CMK (cell line): Measurements from ENCODE around the gene IL17RC.
"Not testable (repeated sequence)": the region's sequence is repeated elsewhere in the genome, so short reads cannot be mapped to it uniquely, and the experiment has no call there.

Source experiments
- DNase-seq: peaks from one replicate; pipeline ENCODE4 v3.0.0-alpha.2; 2010; ENCODE audit warnings: low read depth

IL17RC gene

DNA sequence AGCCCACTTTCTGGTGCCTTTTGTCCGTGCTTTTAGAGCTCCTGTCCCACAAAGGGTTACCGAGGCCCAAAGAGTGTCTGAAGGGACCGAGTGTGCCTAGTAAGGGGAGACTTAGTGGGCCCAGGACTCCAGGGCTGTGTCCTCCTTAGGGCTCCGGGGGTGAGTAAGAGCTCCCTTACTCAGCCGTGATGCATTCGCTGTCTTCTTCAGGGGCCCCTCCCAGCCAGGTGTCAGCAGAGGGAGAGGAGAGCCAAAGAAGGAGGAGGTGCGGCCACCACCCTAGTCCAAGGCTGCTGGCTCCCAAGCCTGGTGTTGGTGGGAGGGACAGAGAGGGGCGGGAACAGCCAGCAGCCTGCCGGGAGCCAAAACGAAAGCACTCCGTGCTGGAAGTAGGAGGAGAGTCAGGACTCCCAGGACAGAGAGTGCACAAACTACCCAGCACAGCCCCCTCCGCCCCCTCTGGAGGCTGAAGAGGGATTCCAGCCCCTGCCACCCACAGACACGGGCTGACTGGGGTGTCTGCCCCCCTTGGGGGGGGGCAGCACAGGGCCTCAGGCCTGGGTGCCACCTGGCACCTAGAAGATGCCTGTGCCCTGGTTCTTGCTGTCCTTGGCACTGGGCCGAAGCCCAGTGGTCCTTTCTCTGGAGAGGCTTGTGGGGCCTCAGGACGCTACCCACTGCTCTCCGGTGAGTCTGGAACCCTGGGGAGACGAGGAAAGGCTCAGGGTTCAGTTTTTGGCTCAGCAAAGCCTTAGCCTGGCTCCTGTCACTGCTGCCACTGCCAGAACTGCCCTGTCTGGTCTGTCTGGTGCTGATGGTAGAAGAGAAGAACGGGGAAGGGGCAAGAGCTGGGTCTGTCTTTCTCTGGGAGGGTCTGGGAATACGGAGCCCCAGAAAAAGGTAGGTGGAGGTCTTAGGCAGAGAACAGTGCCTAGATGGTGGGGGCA, at the start of gene IL17RC:
Gene IL17RC (plus strand): TSS at position 365 of the 947 bp plus-strand sequence. CDS start 218 bp downstream, at position 583.
- DNase-seq = no peak

DNA sequence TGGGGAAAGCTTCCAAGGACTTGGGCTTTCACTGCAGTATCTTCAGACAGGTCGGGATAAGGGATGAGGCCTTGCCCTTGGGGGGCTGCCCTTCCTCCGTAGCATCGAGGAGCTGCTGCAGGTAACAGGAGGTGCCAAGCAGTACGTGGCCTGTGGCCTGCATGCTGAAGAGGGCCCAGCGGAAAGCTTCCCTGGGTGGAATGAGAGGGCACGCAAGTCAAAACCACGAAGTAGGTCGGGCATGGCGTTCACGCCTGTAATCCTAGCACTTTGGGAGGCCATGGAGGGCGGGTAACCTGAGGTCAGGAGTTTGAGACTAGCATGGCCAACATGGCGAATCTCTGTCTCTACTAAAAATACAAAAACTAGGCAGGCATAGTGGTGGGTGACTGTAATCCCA, 49.8 kb upstream of the IL17RC start:
- DNase-seq = no peak

DNA sequence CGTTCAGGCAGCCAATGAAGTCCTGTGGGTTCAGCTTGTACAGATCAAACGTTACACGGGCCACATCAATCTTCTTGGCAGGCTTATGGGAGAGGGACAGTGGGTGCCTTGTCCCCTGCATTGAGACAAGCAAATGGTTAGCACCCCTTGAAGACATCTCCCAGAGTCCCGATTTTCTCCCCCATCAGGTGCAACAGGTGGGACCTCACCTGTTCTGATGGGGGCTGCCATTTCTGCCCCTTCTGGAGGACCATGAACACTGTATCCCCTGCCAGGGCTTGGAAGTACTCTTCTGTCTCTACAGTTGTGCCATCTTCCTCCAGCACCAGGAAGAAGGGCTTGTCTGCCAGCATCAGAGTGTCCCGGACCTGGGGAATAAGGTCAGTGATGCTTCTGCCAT, 46.9 kb upstream of the IL17RC start:
- no peak for DNase-seq

DNA sequence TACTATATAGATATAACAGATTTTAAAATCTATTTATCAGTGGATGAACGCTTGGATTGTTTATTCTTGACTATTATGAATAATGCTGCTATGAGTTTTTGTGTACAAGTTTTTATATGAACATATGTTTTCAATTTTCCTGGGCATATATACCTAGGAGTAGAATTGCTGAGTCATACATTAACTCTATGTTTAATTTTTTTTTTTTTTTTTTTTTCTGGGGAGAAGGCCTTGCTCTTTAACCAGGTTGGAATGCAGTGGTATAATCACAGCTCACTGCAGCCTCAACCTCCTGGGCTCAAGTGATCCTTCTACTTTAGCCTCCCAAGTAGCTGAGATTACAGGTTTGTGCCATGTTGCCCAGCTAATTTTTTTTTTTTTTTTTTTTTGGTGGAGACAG, 45.9 kb upstream of the IL17RC start:
- DNase-seq = no peak

DNA sequence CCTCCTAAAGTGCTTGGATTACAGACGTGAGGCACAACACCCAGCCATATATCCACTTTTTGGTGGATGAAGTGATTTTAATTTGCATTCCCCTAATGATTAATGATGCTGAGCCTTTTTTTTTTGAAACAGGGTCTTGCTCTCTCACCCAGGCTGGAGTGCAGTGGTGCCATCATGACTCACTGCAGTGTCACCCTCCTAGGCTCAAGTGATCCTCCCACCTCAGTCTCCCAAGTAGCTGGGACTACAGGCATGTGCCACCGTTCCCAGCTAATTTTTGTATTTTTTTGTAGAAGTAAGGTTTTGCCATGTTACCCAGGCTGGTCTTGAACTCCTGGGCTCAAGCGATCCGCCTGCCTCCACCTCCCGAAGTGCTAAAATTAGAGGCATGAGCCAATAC, 44.8 kb upstream of the IL17RC start:
- not testable (repeated sequence) for DNase-seq

GRCh38 chr3:9875448-9875847, 41.5 kb upstream of the IL17RC start:
- DNase-seq = no peak

GRCh38 chr3:9876255-9876654, 40.6 kb upstream of the IL17RC start:
- not testable (repeated sequence) for DNase-seq

DNA sequence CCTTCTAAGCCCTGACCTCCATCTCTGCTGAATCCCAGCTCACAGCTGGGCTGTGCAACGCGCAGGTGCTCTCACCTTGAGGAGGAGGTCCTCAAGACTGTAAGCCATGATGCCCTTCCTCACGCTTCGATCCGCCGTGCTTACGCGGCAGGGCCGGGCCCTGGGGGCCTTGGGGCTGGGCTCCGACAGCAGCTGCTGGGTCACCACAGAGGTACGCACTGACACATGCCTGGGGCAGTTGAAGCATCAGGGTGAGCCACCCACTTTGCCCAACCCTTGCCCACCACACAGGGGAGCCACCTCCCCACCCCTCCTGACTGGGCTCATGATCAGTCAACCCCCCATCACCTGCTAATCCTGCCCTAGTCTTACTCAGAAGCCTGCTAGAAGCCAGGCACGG, 39.9 kb upstream of the IL17RC start:
- DNase-seq = no peak

DNA sequence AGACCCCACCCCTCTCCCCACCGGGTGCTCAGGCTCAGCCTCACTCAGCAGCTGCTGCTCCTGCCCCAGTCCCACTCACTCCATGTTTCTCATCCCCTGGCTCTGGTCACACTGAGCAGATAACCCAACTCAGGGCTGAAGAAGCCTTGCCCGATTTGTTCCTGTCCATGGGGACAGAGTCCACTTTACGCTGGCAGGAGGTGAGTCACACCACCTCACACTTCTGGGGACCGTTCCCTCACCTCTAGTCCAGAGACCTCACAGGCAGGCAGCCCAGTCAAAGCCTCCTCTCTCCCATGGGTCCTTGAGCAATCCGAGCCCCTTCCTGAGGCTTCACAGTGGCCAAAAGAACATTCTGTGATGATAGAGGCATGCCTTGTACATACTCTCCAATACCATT, 38.2 kb upstream of the IL17RC start:
- DNase-seq = no peak

GRCh38 chr3:9879830-9880549, 36.9 kb upstream of the IL17RC start, which contains the start of gene CIDEC:
Gene CIDEC (minus strand): TSS chr3:9880253. CDS start chr3:9878486, 1,767 bp downstream.
- no peak for DNase-seq

DNA sequence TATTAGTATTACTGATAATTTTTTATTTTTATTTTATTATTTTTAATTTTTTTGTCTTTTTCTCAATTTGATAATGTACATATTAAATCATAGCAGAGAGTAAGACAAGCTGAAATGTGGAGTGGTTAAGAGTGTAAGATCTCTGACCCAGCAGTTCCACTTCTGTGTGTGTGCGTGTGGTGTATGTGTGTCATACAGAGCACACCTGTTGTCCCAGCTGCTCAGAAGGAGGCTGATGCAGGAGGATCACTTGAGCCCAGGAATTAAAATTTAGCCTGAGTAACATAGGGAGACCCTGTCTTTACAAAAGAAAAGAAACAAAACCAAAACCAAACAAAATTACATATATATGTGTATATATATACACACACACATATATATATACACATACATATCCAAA, 35.5 kb upstream of the IL17RC start:
- DNase-seq = no peak

- DNase-seq = no peak
Observed at GRCh38 chr3:9883706-9884554, 33.0 kb upstream of the IL17RC start.

- no peak for DNase-seq
Observed at GRCh38 chr3:9884555-9885165, 32.2 kb upstream of the IL17RC start.

- no peak for DNase-seq
Observed at GRCh38 chr3:9886328-9886727, 30.6 kb upstream of the IL17RC start.

DNA sequence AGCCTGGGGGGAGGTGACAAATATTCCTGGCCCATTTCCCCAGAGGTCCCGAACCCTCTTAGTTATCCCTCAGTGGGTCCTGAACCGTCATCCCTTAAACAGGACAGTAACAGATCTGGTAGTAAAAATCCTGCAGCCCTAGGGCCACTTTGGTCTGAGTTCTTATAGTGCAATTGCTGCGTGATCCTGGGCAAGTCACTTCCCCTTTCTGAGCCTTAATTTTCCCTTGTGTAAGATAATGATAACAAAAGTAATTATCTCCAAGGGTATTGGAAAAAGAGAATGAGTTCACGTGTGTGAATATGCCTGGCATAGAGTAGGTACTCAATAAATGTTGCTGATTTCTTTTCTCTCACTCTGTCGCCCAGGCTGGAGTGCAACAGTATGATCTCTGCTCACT, 29.4 kb upstream of the IL17RC start:
- no peak for DNase-seq

GRCh38 chr3:9888540-9888939, 28.4 kb upstream of the IL17RC start:
- DNase-seq = no peak

GRCh38 chr3:9889405-9889804, 27.5 kb upstream of the IL17RC start:
- no peak for DNase-seq

- DNase-seq = peak; percentile 78
Observed at GRCh38 chr3:9890249-9891071, 26.4 kb upstream of the IL17RC start, which contains the start of gene JAGN1. Gene JAGN1 (plus strand): TSS chr3:9890610. CDS start chr3:9890723, 113 bp downstream.

DNA sequence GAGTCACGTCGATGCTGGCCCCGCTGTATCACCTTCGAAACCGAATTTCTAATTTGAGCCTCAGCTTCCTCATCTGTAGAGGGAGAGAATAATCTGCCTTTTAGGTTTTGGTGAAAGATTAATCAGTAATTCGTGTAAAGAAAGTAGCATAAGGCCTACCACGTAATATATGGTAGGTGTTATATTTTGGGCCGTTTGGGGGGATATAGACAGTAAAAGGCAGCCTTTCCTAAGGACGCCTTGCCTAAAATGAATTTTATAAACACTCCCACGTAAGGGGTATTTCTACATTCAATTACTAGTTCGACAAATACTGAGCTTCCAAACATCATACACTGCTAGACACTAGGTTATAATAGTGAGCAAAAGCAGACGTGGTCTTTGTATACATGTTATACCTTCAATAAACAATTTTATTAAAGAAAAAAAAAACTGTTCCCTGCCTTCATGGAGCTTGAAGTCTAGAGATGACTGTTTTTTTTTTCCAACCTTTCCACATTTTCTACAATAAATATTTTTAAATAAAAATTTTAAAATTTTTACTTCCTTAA, 25.8 kb upstream of the IL17RC start:
- DNase-seq = no peak

DNA sequence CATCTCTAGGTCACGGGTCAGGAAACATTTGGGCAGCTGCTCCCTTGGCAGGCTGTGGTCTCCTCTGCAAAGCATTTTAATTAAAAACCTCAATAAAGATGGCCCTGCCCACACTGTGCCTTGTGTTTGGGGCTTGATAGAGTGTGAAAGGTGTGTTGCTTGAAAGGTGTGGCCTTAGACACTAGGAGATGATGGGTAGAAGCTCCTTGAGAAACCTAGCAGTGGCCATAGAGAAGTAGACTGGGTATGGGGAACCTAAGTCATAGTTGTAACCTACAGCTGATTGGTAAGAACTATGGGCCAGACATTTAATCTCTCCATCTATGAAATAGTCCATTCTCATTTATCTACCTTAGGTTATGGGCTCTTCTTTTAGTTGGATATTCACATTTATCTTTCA, 23.2 kb upstream of the IL17RC start:
- no peak for DNase-seq
